GM18526 (cell line): ENCODE data around the gene TET2.

Experiments used
- POLR2A ChIP-seq: IDR thresholded peaks from 3 replicates; pipeline ENCODE4 v1.6.1; 2011; ENCODE audit not compliant: insufficient read length; ENCODE audit errors: extremely low read depth

Gene TET2

DNA sequence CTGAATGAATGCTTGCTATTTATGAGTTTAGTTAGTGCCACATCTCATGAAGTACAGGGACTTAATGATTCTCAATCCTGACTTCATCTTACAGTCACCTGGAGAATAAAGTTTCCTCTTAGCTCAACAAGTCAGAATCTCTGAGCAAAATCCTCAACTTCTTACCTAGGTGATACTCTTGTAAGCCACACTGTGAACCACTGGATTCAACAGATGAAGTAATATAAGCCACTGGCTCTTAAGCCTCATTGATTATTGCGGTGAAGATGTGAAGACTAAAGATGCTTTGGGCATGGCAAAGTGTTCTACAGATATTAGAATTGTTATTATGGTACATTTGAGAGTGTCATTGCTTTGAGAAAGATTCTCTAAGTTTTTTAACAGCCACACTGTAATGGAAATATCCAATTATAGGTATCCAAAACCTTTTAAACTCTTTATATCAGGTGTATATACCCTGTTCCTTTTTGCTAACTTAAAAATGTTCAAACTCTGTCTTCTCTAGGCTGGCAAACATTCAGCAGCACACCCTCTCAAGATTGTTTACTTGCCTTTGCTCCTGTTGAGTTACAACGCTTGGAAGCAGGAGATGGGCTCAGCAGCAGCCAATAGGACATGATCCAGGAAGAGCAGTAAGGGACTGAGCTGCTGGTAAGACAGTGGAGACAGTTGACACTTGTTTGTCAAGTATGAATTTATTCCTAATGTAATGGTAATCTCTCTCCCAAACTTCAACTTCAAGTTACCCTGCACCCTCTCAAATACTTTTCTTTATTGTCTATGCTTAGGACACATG is 43.4 kb downstream of the TET2 start:
- TF ChIP-seq POLR2A, result no peak

DNA sequence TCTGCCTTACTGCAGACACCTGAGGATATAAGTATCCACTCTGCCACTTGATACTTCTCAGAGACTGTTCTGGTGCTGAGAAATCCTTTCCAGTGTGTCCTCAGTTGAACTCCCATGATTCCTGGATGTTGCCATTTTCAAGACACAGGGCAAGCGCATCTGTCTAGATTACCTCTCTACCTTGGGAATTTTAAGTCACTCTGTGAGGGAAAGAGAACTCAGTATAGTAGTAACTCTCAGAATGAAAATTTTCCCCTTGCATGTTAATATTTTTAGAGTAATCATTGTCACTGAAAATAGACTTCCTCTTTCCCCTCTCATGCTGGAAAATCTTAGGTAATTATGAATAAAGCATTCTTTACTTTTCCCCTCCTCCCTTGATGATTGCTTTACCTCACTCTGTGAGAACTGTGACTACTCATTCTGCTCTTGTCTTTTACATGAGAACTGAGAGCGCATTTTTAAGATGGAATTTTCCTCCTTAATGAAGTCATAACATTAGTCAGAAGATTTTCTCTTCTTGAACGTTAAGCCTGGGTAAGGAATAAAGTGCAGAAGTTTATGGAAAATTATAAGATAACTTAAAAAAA is 45.0 kb downstream of the TET2 start:
- TF ChIP-seq POLR2A, result no peak

DNA sequence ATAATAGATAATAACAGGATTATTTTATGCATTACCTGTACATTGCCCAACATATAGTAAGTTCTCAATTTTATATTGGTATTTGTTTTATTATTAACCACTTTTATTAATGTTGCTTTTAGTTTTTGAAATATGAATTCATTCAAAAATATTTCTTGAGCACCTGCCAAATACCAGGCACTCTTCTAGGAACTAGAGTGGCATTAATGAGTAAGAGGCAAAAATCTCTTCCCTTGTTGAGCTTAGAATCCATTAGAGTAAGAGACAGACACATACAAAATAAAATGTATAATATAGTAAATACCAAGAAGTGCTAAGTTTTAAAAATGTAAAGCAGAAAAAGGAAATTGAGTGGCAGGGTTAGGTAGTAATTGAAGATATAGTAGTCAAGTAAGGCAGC is 45.8 kb downstream of the TET2 start:
- no peak for TF ChIP-seq POLR2A

DNA sequence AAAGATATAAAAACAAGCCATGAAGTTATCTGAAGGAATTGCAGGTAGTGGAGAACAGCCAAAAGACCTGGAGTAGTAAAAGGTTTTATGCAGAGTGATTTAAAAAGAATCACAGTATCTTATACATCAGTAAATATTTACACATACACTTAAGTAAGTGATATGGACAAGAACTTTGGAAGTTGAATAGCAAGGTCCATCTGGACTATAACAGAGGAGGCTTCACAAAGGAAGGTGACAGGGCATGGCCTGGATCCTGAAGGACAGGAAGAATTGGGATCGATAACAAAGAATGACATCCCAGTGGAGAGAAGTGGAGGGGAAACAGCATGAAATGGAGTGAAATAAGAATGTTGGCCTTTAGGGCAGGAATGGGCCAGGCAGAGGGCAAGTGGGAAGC is 46.2 kb downstream of the TET2 start:
- no peak for TF ChIP-seq POLR2A

DNA sequence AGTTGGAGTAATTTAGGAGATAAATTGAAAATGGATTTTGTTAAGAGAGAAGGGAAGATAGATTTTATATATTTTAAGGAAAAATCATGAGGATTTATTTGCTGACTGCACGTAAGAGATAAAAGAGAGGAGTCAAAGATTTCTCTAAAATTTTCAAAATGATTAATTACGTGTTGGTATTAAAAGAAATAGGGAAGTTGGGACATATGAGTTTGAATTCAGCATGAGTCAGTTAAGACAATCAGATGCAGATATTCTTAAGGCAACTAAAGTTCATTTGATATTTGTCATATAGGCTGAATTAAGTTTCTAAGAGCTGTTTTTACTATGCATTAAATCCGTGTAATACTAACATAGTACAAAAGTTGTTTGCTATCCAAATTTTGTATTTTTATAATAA is 46.9 kb downstream of the TET2 start:
- TF ChIP-seq POLR2A, result no peak

DNA sequence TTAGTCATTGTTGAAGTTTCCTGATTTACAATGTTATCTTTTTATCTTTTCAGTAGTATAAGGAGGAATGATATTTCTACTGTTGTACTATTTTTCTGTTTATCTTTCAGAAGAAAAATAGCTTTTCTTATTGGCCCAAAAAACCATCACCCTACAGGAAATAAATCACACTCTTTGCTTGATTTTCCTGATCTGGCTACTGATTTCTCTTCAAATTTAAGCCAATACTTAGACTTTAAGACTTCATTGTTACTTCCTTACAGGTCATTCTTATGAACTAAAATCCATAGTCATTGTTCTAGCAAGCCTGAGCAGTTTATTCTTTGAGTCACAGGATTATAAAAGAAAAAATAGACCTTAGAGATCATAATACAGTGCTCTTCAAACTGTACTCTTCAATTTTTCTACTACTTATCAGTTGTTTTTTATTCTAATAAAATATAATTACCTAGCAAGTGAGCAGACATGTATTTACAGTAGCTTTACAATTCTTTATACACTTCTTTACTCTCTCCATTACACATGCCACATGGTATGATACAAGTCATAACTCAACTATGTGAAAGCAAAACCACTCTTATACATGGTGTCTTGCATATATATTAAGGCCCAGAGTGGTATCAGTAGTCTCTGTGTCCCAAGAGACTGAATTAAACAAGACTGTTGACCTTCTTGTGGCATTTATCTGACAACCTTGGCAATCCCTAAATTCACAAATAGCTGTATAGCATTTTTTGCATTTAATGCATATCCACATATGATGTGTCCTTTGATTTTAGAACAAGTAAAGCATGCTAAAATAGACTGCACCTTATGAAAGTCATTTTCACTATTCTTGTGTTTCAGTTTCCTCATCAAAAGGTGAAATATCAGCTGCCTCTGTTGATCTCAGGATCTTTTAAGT is 47.9 kb downstream of the TET2 start:
- no peak for TF ChIP-seq POLR2A

DNA sequence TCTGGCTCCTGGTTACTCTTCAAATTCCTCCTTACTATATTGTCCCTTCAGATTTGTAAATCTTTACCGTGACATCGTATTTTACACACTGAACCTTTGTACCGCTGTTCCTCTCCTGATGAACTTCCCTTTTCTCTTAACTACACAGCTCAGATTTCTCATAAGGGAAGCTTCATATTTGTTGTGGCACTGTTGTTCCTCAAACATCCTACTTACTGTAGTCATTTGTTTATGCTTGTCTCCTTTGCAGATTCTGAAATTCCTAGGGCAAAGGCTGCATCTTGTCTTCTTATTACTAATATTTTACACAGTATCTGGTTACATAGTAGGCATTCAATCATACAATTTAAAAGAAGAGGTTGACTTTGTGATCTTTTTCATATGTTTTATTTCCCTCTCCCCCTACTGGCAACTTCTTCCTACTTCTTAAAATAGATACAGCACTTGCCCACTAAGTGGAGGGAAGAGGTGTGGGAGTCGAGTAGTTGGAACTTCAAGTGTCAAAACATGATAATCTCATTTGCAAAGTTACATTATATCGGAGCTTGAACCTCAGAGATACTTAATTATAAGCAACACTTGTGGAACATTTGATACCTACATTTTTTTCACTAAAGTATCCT is 50.0 kb downstream of the TET2 start:
- TF ChIP-seq POLR2A, result no peak

DNA sequence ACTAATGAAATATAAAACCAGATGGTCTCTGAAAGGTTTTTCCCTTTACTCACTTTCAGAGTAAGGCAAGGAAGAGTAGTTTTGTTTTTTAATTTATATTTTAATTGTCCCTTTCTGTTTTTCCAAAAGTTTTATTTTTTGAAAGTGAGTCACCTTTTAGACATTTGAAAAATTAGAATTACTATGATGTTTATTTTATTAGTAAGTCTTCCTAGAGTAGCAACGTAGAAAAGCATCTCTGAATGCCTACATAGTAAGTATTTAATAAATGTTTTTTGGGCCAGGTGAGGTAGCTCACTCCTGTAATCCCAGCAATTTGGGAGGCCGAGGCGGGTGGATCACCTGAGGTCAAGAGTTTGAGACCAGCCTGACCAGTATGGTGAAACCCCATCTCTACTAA is 51.1 kb downstream of the TET2 start:
- TF ChIP-seq POLR2A, result no peak

DNA sequence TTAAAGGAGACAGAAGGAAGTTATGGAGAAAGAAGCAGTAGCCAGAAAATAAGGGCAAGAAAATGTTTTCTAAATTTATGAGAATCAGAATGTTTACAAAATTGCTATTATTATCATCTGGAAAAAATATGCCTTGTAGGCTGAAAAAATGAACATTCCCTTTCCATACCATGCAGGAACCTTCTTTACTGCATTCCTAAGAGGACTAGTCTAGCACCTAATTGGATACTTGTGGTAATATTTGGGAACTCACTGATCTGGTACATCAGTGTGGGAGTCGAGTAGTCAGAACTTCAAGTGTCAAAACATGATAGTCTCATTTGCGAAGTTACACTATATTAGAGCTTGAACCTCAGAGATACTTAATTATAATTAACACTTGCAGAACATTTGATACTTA is 51.9 kb downstream of the TET2 start:
- no peak for TF ChIP-seq POLR2A

DNA sequence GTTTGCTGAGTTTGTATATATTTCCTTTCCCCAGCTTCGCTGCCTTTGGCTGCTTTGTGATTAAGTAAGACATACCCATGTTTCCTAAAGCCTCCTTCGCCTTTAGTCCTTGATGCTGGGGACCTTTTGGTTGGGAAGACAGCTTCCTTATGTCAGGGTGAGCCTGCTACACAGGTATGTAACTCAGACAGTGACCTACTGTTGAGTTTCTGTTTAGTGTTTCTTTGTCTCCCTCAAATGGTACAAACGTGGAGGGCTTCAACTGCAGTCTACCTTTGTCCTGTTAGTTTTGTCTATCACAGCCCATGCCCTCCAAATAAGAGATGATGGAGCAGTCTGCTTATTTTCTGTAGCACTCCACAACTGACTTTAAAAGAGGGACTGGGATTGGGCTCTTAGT is 59.5 kb downstream of the TET2 start:
- TF ChIP-seq POLR2A, result no peak

DNA sequence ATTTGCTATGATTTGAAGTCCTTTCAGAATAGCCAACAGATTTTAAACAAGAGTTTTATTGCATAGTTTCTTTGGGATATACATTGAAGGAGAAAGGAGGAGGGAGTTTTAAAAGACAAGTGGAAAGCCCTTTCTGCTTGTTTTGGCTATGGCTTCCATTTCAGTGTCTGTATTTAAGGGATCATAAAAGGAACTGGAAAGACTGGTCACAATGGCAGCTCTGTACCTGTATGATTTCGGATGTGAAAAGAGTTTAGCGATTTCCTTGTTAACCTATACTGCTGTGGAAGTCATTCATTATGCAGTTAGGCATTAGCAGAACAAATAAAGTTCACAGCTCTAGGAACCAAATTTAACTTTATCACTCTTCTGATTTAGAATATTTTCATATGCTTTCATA is 60.7 kb downstream of the TET2 start:
- TF ChIP-seq POLR2A, result no peak

DNA sequence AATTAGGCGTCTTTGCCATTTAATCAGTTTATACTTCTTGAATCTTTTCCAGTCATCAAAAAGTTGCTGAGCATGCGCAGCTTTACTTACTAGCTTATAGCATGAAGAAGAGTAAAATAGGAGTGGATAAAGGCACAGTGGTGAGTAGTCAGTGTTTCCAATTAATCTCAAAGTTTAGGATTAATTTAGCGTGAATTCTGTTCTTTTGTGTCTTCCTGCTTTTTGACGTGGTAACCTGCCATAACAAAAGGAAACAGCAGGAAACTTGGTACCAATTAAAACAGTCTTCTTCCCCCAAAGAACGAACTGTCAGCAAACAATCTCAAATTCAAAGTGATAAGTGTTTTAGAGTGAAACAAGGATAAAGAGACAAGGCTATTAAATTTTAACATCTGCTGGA is 61.9 kb downstream of the TET2 start:
- TF ChIP-seq POLR2A, result no peak

DNA sequence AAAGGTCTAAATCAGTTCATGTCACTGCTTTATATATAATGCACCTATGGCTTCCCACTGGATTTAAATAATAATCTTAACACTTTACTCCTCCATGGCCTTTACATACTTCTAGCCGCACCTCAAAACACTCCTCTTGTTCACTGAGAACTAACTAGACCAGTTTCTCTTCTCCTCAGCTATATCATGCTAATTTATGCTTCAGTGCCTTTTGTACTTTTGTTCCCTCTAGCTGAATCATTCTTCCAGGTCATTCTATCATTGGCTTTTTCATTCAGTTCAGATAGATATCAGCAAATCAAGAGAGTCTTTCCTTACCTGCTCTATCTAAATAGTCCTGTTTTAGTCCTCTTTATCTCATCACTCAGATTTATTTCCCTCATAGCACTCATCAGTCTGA is 64.2 kb downstream of the TET2 start:
- no peak for TF ChIP-seq POLR2A

DNA sequence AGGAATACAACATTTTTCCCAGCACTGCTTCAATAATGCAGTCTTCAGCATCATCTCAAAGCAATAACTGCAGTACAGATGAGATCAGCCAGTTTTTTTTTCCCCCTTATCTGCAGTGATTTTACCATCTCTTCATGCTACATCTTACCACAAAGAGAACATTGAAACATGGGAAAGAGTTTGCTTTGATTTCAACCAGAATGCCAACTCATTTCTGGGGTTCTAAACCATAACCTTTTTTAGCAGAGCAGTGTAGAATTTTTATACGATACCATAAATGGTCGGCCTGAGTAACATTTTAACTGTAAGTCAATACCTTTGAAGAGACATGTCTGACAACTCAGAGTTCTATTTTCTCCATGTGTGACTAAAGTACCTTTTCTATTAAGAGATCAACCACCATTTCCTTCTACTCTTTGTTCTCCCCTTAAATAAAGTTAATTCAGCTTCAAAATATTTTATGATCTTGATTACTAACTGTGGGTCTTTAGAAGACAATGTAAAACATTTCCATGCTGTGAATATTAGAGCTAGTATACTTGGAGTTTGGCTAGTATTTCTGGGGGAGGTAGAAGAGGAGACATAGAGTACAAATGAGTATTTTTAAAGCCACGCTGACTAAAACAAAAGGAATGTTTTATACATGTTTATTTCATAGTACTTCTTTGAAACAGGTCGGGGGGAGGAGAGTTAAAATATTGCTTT is 69.1 kb downstream of the TET2 start:
- TF ChIP-seq POLR2A, result no peak

DNA sequence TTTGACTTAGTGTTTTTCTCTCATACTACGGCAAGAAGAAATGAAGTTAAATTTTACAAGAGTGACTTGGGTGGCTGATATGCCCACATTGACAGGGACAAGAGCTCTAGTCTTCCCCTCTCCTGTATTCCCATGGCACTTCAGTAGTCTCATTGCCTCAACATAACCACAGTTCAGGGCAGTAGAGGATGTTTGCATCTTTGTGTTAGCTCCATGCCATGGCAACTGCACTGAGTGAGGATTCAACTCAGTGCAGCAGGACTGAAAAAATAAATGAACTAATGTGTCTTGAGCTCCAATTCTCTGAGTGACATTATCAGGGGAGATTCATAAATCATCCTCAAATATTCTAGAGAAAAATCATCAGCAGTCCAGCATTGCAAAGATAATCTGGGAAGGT is 78.8 kb downstream of the TET2 start:
- TF ChIP-seq POLR2A, result no peak

DNA sequence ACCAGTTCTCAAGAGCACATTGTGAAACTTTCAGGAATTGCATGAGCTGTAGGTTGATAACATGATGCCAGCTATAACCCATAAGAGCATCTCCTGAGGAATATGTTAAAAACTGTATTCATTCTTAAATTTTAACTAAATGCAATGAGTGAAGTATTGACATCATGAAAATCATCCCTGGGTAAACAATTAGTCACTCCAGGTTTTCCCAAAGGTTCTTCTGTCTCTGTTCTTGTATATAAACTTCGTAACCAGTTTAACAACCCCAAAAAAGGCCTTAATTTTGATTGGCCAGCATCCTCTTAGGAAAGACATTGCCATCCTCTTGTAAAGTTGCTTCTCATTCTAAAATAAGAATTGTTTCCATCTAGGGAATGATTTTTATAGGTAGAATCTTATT is 80.4 kb downstream of the TET2 start:
- TF ChIP-seq POLR2A, result no peak

DNA sequence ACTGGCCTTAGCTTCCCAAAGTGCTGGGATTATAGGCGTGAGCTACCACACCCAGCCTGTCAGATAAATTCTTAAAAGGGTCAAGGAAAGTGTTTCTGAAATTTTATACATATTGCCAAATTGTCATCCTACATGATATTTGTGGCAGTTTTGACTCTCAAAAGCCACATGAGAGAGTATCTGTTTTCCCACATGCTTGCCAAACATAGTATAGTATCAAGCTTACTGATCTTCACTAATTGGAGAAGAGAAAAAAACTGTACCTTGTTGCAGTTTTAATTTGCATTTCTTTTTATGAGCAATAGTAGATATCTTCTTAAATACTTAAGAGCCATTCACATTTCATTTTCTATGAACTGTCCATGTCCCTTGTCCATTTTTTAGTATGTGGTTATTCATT is 83.6 kb downstream of the TET2 start:
- no peak for TF ChIP-seq POLR2A
